T-helper 1 cell (primary cell): ENCODE results near the gene RIT2.

Experiments
- DNase-seq, 5 donors: peaks; one replicate each; pipeline ENCODE4 v3.0.0-alpha.2; 2012 to 2020
- total RNA-seq, 4 donors: gene quantifications; one replicate each; lab custom pipeline; 2026; lab: John Stamatoyannopoulos, UW

Gene RIT2
- 0 reads per million in 4 donors for total RNA-seq

GRCh38 chr18:43115076-43115921, at the start of gene RIT2:
TSS of gene RIT2 (minus strand) at chr18:43115685.
- DNase-seq = no peak

GRCh38 chr18:43161528-43161927, 46.0 kb upstream of the RIT2 start:
- no peak for DNase-seq

DNA sequence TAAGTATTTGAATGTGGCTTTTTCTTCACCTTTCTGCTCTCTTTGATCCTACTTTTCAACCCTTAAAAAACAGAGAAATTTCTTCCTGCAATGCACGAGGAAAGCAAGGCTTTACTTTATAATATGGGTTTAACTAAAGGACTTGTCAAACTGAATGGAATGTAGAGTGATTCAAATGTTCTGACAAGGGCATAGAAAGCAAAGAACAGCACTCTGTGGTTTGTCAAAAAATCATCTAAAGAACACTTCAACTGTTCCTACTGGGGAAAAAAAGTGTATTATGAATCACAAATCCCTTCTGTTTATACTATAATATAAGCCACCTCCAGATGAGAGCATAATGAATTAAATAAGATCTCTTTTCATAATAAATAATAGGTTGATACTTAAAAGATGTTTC, 45.0 kb upstream of the RIT2 start:
- DNase-seq = no peak

- no peak for DNase-seq
Observed at GRCh38 chr18:43159926-43160325, 44.4 kb upstream of the RIT2 start.

GRCh38 chr18:43159086-43159770, 43.7 kb upstream of the RIT2 start:
- no peak for DNase-seq

DNA sequence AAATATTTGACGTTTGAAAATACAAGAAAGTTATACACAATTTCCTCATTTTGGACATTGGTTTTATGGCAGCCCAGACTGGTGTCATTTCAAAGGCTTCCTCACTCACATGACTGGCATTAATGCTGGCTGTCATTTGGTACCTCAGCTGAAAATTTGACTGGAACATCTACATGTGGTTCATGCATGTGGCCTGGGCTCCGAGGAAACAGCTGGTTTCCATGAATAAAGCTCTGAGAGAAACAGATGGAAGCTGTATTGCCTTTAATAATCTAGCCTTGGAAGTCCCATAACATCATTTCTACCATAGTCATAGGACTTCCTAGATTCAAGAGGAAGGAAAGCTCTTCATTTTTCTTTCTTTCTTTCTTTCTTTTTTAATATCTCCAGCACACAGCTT, 42.9 kb upstream of the RIT2 start:
- no peak for DNase-seq

GRCh38 chr18:43155842-43156241, 40.4 kb upstream of the RIT2 start:
- no peak for DNase-seq

GRCh38 chr18:43148231-43148630, 32.7 kb upstream of the RIT2 start:
- DNase-seq = no peak

DNA sequence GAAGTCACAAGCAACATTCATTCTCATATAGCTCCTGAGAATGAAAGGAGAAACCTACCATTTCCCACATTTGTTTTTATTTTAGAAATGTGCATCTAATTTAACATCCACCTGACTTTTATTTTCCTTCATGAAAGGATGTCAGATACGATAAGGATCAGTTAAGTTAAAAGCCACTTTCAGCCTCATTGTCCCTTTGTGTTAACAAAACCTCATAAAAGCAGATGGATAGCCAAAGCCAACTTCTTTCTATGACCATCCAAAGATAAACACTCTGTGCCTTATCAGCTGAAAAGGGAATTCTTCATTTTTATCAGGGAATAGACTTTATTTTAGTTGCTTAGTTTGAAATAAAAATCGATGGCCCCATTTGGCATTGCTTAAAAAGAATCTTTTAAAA, 25.7 kb upstream of the RIT2 start:
- DNase-seq = no peak

GRCh38 chr18:43139288-43139946, 23.9 kb upstream of the RIT2 start:
- DNase-seq = no peak

GRCh38 chr18:43134876-43135275, 19.4 kb upstream of the RIT2 start:
- no peak for DNase-seq

- no peak for DNase-seq
Observed at GRCh38 chr18:43130716-43131260, 15.3 kb upstream of the RIT2 start.

DNA sequence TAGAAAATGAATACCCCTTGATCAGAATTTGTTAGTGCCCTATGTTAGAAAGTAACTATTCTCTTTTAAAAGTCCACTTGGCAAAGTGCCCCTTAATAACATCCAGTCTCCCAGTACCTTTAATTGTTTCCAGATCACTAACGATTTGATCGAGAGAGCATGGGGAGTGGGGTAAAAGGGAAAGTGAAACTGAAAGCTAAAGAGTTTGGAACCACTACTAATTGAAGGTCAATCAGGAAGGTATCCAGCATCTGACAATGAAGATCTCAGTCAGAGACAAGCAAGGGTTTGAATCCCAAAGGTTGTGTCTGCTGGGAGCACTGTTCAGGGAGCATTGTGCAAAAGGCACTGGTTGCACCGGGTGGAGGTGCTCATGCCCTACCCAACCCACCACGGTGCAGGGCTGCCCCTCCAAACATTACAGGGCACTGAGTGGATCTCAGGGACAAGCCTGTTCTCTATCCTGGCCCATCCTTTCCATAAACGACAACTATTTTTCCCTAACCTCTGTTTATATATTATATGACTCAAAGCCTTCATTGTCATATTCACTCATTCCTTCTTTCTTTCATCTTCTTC, 14.6 kb upstream of the RIT2 start:
- DNase-seq = no peak

DNA sequence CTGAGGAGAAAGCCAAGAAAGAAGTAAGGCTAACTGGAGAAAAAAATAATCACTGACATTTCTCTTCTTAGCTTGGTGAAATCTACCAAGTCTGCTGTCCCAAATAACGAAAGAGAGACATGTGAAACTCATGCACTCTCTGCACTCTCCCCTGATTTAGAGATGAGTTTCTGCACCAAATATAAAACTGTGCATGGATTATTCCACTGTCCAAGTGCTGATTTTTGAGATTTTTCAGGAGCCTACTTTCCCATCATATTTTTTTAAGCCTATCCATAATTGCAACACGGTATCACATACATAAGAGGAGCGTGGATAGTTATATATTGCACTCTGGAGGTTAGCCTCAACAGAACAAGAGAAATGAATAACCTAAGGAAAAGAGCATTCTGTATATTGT, 10.0 kb upstream of the RIT2 start:
- no peak for DNase-seq

DNA sequence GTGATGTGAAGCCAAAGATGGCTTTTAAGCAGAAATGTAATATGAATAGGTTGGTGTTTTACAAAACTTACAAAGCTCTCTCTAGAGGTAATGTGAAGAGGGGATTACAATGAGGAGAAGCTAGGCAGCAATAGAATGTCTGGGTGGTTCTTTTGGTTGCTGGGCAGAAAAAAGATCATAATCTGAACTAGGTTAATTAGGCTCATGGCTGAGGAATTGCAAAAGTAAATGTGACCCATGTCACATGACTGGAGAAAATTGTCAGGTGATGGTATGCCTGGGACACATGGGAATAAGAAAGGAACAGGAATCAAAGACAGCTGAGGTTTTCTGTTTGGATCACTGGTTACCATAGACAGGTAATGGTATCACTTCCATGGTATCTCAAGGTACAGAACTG, 7.5 kb upstream of the RIT2 start:
- no peak for DNase-seq

GRCh38 chr18:43116699-43117294, 1.3 kb upstream of the RIT2 start:
- no peak for DNase-seq

- no peak for DNase-seq
Observed at GRCh38 chr18:43113220-43113895, 2.1 kb downstream of the RIT2 start.

GRCh38 chr18:43108882-43109281, 6.6 kb downstream of the RIT2 start:
- DNase-seq = no peak

GRCh38 chr18:43108469-43108868, 7.0 kb downstream of the RIT2 start:
- DNase-seq = no peak

DNA sequence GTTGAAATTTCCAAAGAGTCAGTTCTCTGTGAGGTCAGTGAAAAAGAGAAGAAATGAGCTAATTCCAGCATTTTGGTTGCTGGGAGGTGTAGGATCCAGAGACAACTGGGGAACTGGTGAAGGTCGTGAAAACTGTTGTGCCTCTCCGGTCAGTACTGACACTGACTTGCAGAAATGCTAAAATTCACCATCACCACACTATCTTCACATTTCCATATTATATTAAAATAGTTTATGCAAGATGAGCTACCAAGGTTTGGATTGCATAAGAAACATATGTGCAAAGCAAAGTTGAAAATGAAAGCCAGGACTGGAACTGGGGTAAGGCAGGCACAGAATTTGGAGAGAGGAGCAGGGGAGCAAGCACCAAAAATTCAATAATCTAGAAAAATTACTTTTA, 21.8 kb downstream of the RIT2 start:
- DNase-seq = no peak

GRCh38 chr18:43092539-43092938, 22.9 kb downstream of the RIT2 start:
- DNase-seq = no peak

DNA sequence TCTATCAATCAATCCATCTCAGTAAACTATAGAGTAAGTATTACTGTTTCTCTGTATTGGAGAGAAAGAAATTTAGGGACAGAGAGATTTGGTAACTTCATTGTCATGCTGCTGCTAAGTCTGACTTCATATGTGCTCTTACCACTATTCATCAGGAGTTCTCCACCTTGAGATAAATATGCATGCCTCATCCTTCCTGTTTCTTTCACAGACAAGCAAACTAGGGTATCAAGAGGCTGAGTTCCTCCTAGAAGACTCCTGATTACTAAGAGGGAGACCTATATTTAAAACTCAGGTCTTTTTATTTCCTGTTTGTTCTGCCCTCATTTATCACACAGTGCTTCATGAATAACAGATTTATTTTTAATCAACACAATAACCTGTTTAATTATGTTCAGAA, 34.1 kb downstream of the RIT2 start:
- DNase-seq = no peak
